HG03342 (cell line): Measurements from ENCODE around the gene CFH.
"Not testable (repeated sequence)": the region's sequence is repeated elsewhere in the genome, so short reads cannot be mapped to it uniquely, and the experiment has no call there.

Experiments used
- ATAC-seq: cut with Tn5 transposase; IDR thresholded peaks from one replicate; pipeline ENCODE4 v1.9.1; 2021; ENCODE audit warnings: mild to moderate bottlenecking, moderate library complexity; ENCODE audit not compliant: unreplicated experiment

The CFH gene

GRCh38 chr1:196738730-196739129, 86.9 kb downstream of the CFH start:
- ATAC-seq, result no peak

GRCh38 chr1:196743244-196743643, 91.4 kb downstream of the CFH start:
- ATAC-seq, result peak; percentile 92

GRCh38 chr1:196765019-196765740, 113.3 kb downstream of the CFH start:
- ATAC-seq, result not testable (repeated sequence)

- ATAC-seq, result not testable (repeated sequence)
Measured at GRCh38 chr1:196769823-196770222, 118.0 kb downstream of the CFH start.

GRCh38 chr1:196773713-196774112, 121.9 kb downstream of the CFH start:
- ATAC-seq, result no peak

GRCh38 chr1:196774175-196774574, 122.3 kb downstream of the CFH start:
- no peak for ATAC-seq

- no peak for ATAC-seq
Measured at GRCh38 chr1:196774603-196775002, 122.8 kb downstream of the CFH start, which contains the start of gene CFHR3. Gene CFHR3, plus strand, starts transcription at chr1:196774840. Its CDS starts 47 bp downstream, at chr1:196774887.

- ATAC-seq, result no peak
Measured at GRCh38 chr1:196777603-196778002, 125.8 kb downstream of the CFH start.

- no peak for ATAC-seq
Measured at GRCh38 chr1:196779093-196779492, 127.2 kb downstream of the CFH start.

- ATAC-seq, result not testable (repeated sequence)
Measured at GRCh38 chr1:196791252-196791651, 139.4 kb downstream of the CFH start.

GRCh38 chr1:196794103-196794502, 142.3 kb downstream of the CFH start:
- not testable (repeated sequence) for ATAC-seq
